ENCODE measurements around the gene SNRPD1.

The SNRPD1 gene

DNA sequence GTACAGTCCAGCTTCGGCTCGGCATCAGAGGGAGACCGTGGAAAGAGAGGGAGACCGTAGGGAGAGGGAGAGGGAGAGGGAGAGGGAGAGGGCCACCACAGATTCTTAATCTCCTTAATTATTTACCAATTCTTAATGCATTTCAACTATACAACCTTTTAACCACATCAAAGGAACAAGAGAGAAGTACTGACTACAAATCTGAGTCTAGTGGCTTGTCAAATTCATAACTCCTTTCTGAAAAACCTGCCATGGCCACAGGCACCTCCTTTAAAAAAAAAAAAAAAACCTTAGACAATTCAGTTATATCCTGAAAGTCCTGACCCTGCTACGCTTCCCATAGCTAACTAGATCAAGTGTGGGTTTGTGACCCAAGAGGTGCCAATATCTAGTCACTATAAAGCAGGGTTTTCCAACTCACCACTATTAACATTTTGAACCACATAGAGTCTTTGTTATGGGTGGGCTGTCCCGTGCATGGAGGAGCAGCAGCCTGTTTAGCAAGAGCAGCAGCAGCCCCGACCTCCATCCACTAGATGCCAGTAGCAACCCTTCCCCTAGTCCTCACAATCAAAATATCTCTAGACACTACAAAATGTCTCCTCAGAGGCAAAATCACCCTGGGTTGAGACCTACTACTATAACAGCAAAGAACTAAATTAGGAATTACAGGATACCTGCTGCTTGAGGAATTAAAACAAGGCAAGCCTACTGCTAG is 18.4 kb upstream of the SNRPD1 start:
- Histone ChIP-seq H3K4me3 (ENCODE audit: low read depth, low read length) (no peak overlapping the region), H3K4me1 (no peaks in the 10 kb centered on the region), H3K36me3 (ENCODE audit: control insufficient read depth, insufficient read depth, low read length) (no peaks in the 10 kb centered on the region), H3K79me2 (peaks cover 52% of the 10 kb centered on the region), H3K9ac (no peak overlapping the region), H3K27me3 (ENCODE audit: control insufficient read depth, insufficient read depth, low read length) (no peaks in the 10 kb centered on the region), H3K4me2 (ENCODE audit: low read length) (no peak overlapping the region), H3K9me3 (ENCODE audit: control insufficient read depth, low read length) (no peaks in the 10 kb centered on the region), H2AFZ (no peak overlapping the region), H3K27ac (no peak overlapping the region)
- TF ChIP-seq CTCF (IDR thresholded peaks at IDR 0.05): no peak

DNA sequence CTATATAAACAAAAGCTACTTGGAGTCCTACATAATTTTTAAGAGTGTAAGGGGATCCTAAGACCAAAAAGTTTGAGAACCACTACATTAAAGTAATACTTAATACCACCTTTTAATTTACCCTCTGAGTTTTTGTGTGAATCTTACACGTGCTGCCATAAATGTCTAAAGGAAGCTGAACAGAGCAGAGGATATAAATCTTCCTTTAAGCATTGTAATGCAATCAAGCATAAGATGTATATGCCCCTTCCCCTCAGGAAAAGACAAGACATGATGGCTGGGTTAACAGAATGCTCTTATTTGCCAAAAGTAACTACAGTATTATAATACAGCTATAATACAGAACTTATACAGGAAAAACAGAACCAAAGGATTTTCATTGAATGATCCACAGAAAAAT is 14.5 kb upstream of the SNRPD1 start:
- Histone ChIP-seq H3K4me3 (ENCODE audit: low read depth, low read length) (no peak overlapping the region), H3K4me2 (ENCODE audit: low read length) (no peak overlapping the region), H3K27me3 (ENCODE audit: control insufficient read depth, insufficient read depth, low read length) (no peaks in the 10 kb centered on the region), H3K9me3 (ENCODE audit: control insufficient read depth, low read length) (no peaks in the 10 kb centered on the region), H3K9ac (no peak overlapping the region), H3K36me3 (ENCODE audit: control insufficient read depth, insufficient read depth, low read length) (no peaks in the 10 kb centered on the region), H3K79me2 (peaks cover 30% of the 10 kb centered on the region), H3K4me1 (no peaks in the 10 kb centered on the region), H3K27ac (no peak overlapping the region), H2AFZ (no peak overlapping the region)
- TF ChIP-seq CTCF (IDR thresholded peaks at IDR 0.05): no peak

- Histone ChIP-seq H3K4me1 (no peaks in the 10 kb centered on the region), H3K4me2 (ENCODE audit: low read length) (peak overlapping the region; percentile 67), H3K9ac (no peak overlapping the region), H2AFZ (peak overlapping the region; percentile 82), H3K9me3 (ENCODE audit: control insufficient read depth, low read length) (no peaks in the 10 kb centered on the region), H3K79me2 (peaks cover 27% of the 10 kb centered on the region), H3K4me3 (ENCODE audit: low read depth, low read length) (peak overlapping the region; percentile 96), H3K27ac (peak overlapping the region; percentile 92), H3K36me3 (ENCODE audit: control insufficient read depth, insufficient read depth, low read length) (no peaks in the 10 kb centered on the region), H3K27me3 (ENCODE audit: control insufficient read depth, insufficient read depth, low read length) (no peaks in the 10 kb centered on the region)
- TF ChIP-seq CTCF (IDR thresholded peaks at IDR 0.05): no peak
These were observed 13.2 kb upstream of the SNRPD1 start for GRCh38 chr18:21598726-21599584.

DNA sequence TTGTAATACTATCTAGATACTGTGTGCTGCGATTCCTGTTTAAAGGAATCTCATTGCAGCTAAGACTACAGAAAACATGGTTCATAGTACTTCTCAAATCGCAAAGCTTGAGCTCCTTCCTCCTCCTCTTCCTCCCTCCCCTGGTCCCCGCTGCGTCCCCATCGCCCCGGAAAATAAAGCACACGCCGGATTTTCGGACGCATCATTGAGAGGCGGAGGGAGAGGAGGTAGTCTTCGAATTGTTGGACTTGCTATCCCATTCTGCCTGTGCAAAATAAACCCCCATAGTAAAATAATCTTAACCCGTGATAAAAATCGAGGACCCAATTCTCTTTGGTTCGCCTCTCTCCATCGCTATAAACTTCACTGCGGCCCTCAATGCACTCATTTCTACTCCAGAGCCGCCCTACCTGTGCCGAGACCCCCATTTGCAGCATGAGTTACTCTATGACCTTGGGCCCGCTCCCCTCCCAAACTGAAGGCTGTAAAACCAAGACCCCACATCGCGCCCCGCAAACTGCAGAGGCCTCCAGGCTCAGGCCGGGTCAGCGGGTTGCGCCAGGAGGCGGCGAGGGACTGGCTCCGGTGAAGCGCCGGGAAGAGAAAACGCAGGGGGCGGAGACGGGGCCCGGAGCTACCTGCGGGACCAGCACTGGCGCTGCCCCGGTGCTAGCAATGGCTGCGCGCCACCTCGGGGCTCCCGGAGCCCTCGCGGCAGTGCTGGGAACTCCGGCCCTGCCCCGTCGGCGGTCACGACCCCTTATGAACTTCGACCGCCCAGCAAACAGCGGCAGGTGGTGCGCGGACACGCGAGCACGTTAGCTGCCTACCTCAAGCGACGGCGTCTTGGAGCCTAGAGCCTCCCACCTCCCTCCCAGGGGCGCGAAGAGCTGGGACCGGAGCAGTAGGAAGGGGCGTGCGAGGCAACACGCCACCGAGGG is 12.3 kb upstream of the SNRPD1 start:
- peak overlapping the region; percentile 82 for H2AFZ ChIP-seq
- peak overlapping the region; percentile 67 for H3K4me2 ChIP-seq (ENCODE audit: low read length)
- no peaks in the 10 kb centered on the region for H3K9me3 ChIP-seq (ENCODE audit: control insufficient read depth, low read length)
- no peaks in the 10 kb centered on the region for H3K36me3 ChIP-seq (ENCODE audit: control insufficient read depth, insufficient read depth, low read length)
- peak overlapping the region; percentile 92 for H3K27ac ChIP-seq
- H3K9ac ChIP-seq: peak overlapping the region; percentile 39
- H3K79me2 ChIP-seq: peaks cover 23% of the 10 kb centered on the region
- H3K4me1 ChIP-seq: no peaks in the 10 kb centered on the region
- TF ChIP-seq CTCF (IDR thresholded peaks at IDR 0.05): peak; percentile 21
- H3K27me3 ChIP-seq (ENCODE audit: control insufficient read depth, insufficient read depth, low read length): no peaks in the 10 kb centered on the region
- peak overlapping the region; percentile 96 for H3K4me3 ChIP-seq (ENCODE audit: low read depth, low read length)
